Measurements from ENCODE around the gene SNX8. TPM values are rescaled to one million over a fixed set of nuclear protein-coding genes. Genes with fewer than 3 reads are reported as not detected.

The SNX8 gene
- total and polyA plus RNA-seq, 2 of the 4 experiments (the other 2 are of a cell fraction): 7.7 to 55.9 TPM

GRCh38 chr7:2223321-2223720 lies 90.9 kb downstream of the SNX8 start:
- Histone ChIP-seq H3K9me1 (ENCODE audit: insufficient read depth, low read length) (no peaks in the 10 kb centered on the region), H3K56ac (ENCODE audit: extremely low read depth, insufficient read depth, low read length) (no peak overlapping the region), H3K4me1 (ENCODE audit: control insufficient read depth, insufficient read depth, low read length) (no peaks in the 10 kb centered on the region), H2BK15ac (ENCODE audit: low read depth, low read length) (no peak overlapping the region), H4K5ac (ENCODE audit: low read depth, low read length) (no peak overlapping the region), H3K23ac (ENCODE audit: low read depth, low read length) (no peak overlapping the region), H2BK5ac (ENCODE audit: low read depth, low read length, poor library complexity, severe bottlenecking) (no peak overlapping the region), H3K36me3 (ENCODE audit: control insufficient read depth, insufficient read depth, low read length) (peaks cover 54% of the 10 kb centered on the region), H3K27me3 (ENCODE audit: control insufficient read depth, insufficient read depth, low read length) (no peaks in the 10 kb centered on the region), H3K27ac (ENCODE audit: insufficient read depth, low read length) (no peak overlapping the region), H3K9ac (ENCODE audit: low read depth, low read length) (no peak overlapping the region), H3K79me1 (ENCODE audit: low read depth in 1 of 2, low read length in 2 of 2) (peaks cover 8 to 30% of the 10 kb centered on the region in 2 experiments; a peak in 3 of 4 replicates), H3K18ac (ENCODE audit: low read depth, low read length) (no peak overlapping the region), H2BK20ac (ENCODE audit: low read depth, low read length) (no peak overlapping the region), H4K8ac (ENCODE audit: low read depth in 2 of 2, low read length in 2 of 2) (no peak overlapping the region), H2BK120ac (ENCODE audit: low read depth, low read length) (no peak overlapping the region), H4K20me1 (ENCODE audit: insufficient read depth, low read length) (peaks cover 3% of the 10 kb centered on the region), H3K4me2 (ENCODE audit: low read depth, low read length) (no peak overlapping the region), H3K4me3 (ENCODE audit: insufficient read depth, low read depth, low read length) (no peak overlapping the region), H4K91ac (ENCODE audit: insufficient read depth, low read depth, low read length) (no peak overlapping the region), H2AK9ac (replicated peaks; ENCODE audit: low read depth, low read length, poor library complexity) (no peak overlapping the region), H2AFZ (replicated peaks; ENCODE audit: low read length, poor library complexity) (no peak overlapping the region), H2AK5ac (ENCODE audit: low read depth, low read length) (no peak overlapping the region), H3K9me3 (ENCODE audit: control insufficient read depth, insufficient read depth, low read length) (no peaks in the 10 kb centered on the region), H3K4ac (ENCODE audit: low read depth, low read length) (no peak overlapping the region), H3K14ac (replicated peaks; ENCODE audit: low read depth, low read length) (no peak overlapping the region)
- intact Hi-C loops (cut with micrococcal nuclease) (no loop called here), in situ Hi-C loops (cut with MboI; ENCODE audit: low sequenced_read_pairs) (no loop called here), dilution Hi-C loops (cut with HindIII; ENCODE audit: low sequenced_read_pairs, unreplicated experiment) (no loop called here)
- BruUV-seq (replicated peaks): no TSS peak
- WGBS, 2 experiments (ENCODE audit: extremely low coverage in 2 of 2, insufficient read length in 1 of 2): 89% methylated on average over 11 of the region's 17 CpGs; no CpG with 5 or more reads in 1 of the 2 experiments
- DNase-seq (no peak), ATAC-seq (ENCODE audit: low read depth) (no peak)
- ChIA-PET POLR2A (ENCODE audit: unreplicated experiment) (no interaction called here), CTCF (no interaction called here)
- no peak for TF ChIP-seq POLR2A (IDR thresholded peaks at IDR 0.05; ENCODE audit: low read depth, low read length)
- TF ChIP-seq ELK1 (IDR thresholded peaks at IDR 0.05; ENCODE audit: borderline replicate concordance, low read depth, low read length): no peak
- TF ChIP-seq NFE2L2 (IDR thresholded peaks at IDR 0.05; ENCODE audit: low read depth, low read length): no peak
- no peak for TF ChIP-seq USF2 (IDR thresholded peaks at IDR 0.05; ENCODE audit: low read depth, low read length)

Data from IMR-90 (cell line).